Measurements from ENCODE around the gene CERS5. TPM values are rescaled to one million over a fixed set of nuclear protein-coding genes. Genes with fewer than 3 reads are reported as not detected.

The CERS5 gene
- total RNA-seq, 1 experiment from 2014 or later, result 28.2 TPM

DNA sequence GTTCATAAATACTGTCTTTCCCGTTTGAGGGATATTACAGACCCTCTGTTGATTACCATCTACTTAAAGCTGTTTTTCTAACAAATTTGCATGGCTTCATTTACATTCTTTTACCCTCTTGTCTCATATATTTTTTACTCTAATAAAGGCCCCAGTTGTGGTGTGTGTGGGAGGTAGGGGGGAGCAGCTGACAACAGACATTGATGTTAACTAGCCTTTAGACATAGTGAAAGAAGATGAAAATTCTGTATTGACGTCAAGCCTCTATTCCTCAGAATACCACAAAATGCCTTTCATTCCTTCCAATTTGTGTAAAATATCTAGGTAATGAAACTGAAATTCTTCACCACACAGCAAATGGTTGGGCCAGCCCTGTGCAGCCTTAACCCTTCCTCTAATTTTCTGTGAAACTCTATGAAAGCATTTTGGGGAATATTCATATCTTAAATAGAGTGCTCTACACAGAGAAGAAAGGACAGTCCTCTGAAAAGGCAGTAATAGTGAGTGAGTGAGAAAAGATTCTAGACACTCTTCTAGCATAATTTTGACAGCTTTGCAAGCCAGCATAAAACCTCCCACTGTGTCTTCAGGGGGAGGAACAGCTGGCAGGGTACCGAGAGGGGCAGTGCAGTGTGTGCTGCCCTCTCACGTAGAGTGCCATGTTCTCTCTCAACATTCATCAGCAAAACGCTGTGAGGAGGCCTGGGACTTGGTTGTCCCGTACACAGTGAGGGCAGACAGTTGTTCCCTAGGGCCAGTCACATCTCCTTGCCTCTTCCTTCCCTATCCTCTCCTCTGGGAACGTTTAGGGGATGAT is 20.1 kb upstream of the CERS5 start:
- no TSS peak for BruUV-seq (replicated peaks)
- CTCF ChIA-PET, result no interaction called here

GRCh38 chr12:50186681-50187080 is 19.5 kb upstream of the CERS5 start:
- CTCF ChIA-PET, result no interaction called here
- no peak overlapping the region for H3K4me3 Mint-ChIP-seq (ENCODE audit: low read depth, unreplicated experiment)
- TF ChIP-seq, protein P1, sequence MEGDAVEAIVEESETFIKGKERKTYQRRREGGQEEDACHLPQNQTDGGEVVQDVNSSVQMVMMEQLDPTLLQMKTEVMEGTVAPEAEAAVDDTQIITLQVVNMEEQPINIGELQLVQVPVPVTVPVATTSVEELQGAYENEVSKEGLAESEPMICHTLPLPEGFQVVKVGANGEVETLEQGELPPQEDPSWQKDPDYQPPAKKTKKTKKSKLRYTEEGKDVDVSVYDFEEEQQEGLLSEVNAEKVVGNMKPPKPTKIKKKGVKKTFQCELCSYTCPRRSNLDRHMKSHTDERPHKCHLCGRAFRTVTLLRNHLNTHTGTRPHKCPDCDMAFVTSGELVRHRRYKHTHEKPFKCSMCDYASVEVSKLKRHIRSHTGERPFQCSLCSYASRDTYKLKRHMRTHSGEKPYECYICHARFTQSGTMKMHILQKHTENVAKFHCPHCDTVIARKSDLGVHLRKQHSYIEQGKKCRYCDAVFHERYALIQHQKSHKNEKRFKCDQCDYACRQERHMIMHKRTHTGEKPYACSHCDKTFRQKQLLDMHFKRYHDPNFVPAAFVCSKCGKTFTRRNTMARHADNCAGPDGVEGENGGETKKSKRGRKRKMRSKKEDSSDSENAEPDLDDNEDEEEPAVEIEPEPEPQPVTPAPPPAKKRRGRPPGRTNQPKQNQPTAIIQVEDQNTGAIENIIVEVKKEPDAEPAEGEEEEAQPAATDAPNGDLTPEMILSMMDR (IDR thresholded peaks at IDR 0.05; ENCODE audit: unreplicated experiment), result no peak
- no peaks in the 10 kb centered on the region for H3K27me3 Mint-ChIP-seq (ENCODE audit: unreplicated experiment)
- peaks cover 6% of the 10 kb centered on the region for H3K4me1 Mint-ChIP-seq (ENCODE audit: low read depth, unreplicated experiment)
- H3K27ac Mint-ChIP-seq (ENCODE audit: unreplicated experiment), result no peak overlapping the region
- intact Hi-C loops (cut with micrococcal nuclease; ENCODE audit: unreplicated experiment), result no loop called here
- no peak for DNase-seq
- H3K36me3 Mint-ChIP-seq (ENCODE audit: insufficient read depth, unreplicated experiment), result peaks cover 6% of the 10 kb centered on the region
- no peaks in the 10 kb centered on the region for H3K9me3 Mint-ChIP-seq (ENCODE audit: low read depth, unreplicated experiment)
- no TSS peak for BruUV-seq (replicated peaks)

More for the DNA sequence above, 20.1 kb upstream of the CERS5 start:
- DNase-seq, result no peak
- H3K27ac Mint-ChIP-seq (ENCODE audit: unreplicated experiment), result no peak overlapping the region
- TF ChIP-seq, protein P1 (IDR thresholded peaks at IDR 0.05; ENCODE audit: unreplicated experiment), result no peak
- H3K9me3 Mint-ChIP-seq (ENCODE audit: low read depth, unreplicated experiment), result no peaks in the 10 kb centered on the region
- H3K4me3 Mint-ChIP-seq (ENCODE audit: low read depth, unreplicated experiment), result no peak overlapping the region
- intact Hi-C loops (cut with micrococcal nuclease; ENCODE audit: unreplicated experiment), result no loop called here
- peaks cover 6% of the 10 kb centered on the region for H3K36me3 Mint-ChIP-seq (ENCODE audit: insufficient read depth, unreplicated experiment)
- H3K4me1 Mint-ChIP-seq (ENCODE audit: low read depth, unreplicated experiment), result peaks cover 6% of the 10 kb centered on the region
- no peaks in the 10 kb centered on the region for H3K27me3 Mint-ChIP-seq (ENCODE audit: unreplicated experiment)

DNA sequence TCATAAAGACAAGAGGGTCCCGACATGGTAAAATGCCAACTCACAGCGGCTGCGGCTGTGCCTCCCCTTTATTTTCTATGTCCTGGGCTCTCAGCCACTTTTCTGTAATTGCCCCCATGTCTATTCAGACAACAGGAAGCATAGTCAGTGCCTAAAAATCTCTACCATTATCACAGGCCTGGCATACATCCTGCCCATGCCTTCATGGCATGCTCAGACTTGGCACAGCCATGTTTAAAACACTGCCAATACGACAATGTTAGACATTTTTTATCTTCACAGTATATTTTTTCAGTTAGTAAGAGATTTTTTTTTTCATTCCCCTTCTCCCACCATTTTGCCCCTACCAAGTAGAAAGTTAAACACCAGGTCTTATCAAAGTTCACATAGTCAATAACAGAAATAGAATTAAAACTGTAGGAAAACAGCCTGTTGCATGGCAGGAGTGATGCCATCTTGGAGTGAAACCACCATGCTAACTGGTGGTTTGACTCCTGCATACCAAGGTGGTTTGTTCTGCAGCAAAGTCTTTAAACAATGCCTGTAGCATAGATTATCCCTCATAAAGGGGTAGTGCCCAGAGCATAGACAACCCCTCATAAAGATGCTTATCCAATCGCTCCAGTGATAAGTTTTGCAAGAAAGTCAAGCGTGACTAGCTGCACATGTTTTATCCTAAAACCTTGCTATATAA is 18.9 kb upstream of the CERS5 start:
- Mint-ChIP-seq H3K4me1 (ENCODE audit: low read depth, unreplicated experiment) (peaks cover 6% of the 10 kb centered on the region), H3K36me3 (ENCODE audit: insufficient read depth, unreplicated experiment) (peaks cover 6% of the 10 kb centered on the region), H3K27ac (ENCODE audit: unreplicated experiment) (no peak overlapping the region), H3K9me3 (ENCODE audit: low read depth, unreplicated experiment) (no peaks in the 10 kb centered on the region), H3K27me3 (ENCODE audit: unreplicated experiment) (no peaks in the 10 kb centered on the region), H3K4me3 (ENCODE audit: low read depth, unreplicated experiment) (no peak overlapping the region)
- intact Hi-C loops (cut with micrococcal nuclease; ENCODE audit: unreplicated experiment), result no loop called here
- DNase-seq, result no peak
- BruUV-seq (replicated peaks), result no TSS peak
- TF ChIP-seq, protein P1 (IDR thresholded peaks at IDR 0.05; ENCODE audit: unreplicated experiment), result no peak
- CTCF ChIA-PET, result no interaction called here

DNA sequence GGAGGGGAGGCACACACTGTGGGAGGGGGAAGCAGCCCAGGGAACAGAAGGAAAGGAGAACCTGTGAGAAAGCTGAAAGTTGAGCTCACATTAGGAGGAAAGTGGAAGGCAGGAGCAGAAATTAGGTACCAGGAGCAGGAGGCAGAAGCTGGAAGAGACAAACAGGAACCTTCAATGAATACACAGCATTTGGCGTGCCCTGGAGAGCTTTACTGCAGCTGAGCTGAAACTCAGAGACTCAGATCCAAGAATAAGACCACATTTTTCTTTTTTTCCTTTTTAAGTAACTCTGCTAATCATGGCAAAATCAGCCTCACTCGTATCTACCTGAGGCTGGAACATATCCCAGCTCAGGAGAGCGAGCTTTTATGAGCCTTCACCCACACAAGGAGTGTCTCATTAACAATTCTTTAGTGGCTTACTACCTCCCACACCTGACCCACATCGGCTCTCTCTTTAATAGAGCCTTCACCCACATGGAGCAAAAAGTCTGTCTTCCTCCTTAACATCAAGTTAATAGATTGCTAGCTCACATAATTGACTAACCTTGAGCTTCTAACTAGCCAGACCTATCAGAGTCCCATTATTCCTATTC is 18.2 kb upstream of the CERS5 start:
- H3K9me3 Mint-ChIP-seq (ENCODE audit: low read depth, unreplicated experiment), result no peaks in the 10 kb centered on the region
- no peaks in the 10 kb centered on the region for H3K27me3 Mint-ChIP-seq (ENCODE audit: unreplicated experiment)
- H3K4me3 Mint-ChIP-seq (ENCODE audit: low read depth, unreplicated experiment), result no peak overlapping the region
- TF ChIP-seq, protein P1 (IDR thresholded peaks at IDR 0.05; ENCODE audit: unreplicated experiment), result no peak
- BruUV-seq (replicated peaks), result no TSS peak
- H3K4me1 Mint-ChIP-seq (ENCODE audit: low read depth, unreplicated experiment), result peaks cover 6% of the 10 kb centered on the region
- peaks cover 11% of the 10 kb centered on the region for H3K36me3 Mint-ChIP-seq (ENCODE audit: insufficient read depth, unreplicated experiment)
- intact Hi-C loops (cut with micrococcal nuclease; ENCODE audit: unreplicated experiment), result no loop called here
- CTCF ChIA-PET, result interaction anchor here (0.6 kb wide), 1 partner anchor 1682 kb away, joined by 3 read pairs; no protein-coding TSS in a partner anchor
- no peak overlapping the region for H3K27ac Mint-ChIP-seq (ENCODE audit: unreplicated experiment)
- no peak for DNase-seq

Data from Calu3 (cell line).